GM12878 (cell line): ENCODE data around the gene CPVL. TPM values are rescaled to one million over a fixed set of nuclear protein-coding genes. Genes with fewer than 3 reads are reported as not detected.

Experiments used
- ATAC-seq: fragments of 200-7000 bp; cut with Tn5 transposase; 3 replicates; pipeline ENCODE4 v1.9.1; 2020; ENCODE audit warnings: mild to moderate bottlenecking, moderate library complexity
- BruUV-seq: library from RNA; stranded (reverse); fragments of 400-500 nt; replicated peaks from 2 replicates; lab custom pipeline; 2021; lab: Mats Ljungman, UMichigan
- CTCF ChIA-PET: fragments of 300-600 bp; sonication (Branson Sonifier 250); formaldehyde crosslinking; extraction: SDS; loops from one replicate; lab custom pipeline; 2021; ENCODE audit warnings: inconsistent platforms; lab: Yijun Ruan, JAX
- POLR2A ChIA-PET: fragments of 350-600 bp; formaldehyde crosslinking; extraction: SDS; loops from one replicate; lab custom pipeline; 2021; ENCODE audit warnings: inconsistent platforms; lab: Charles Lee
- RAD21 ChIA-PET: fragments of 300-600 bp; sonication (Branson Sonifier 250); formaldehyde crosslinking; loops from one replicate; lab custom pipeline; 2023; ENCODE audit warnings: antibody characterized with exemption; ENCODE audit not compliant: unreplicated experiment; lab: Charles Lee
- SMC1A ChIA-PET: fragments of 300-600 bp; sonication (Branson Sonifier 250); formaldehyde crosslinking; loops from one replicate; lab custom pipeline; 2023; ENCODE audit not compliant: unreplicated experiment, uncharacterized antibody; lab: Charles Lee
- DNase-seq: peaks from one replicate; pipeline ENCODE4 v3.0.0-alpha.2; 2011; ENCODE audit warnings: low read depth, low spot score
- FAIRE-seq: peaks from 3 replicates; lab custom pipeline; 2011; peaks lifted over from hg19 to GRCh38; lab: Jason Lieb, UNC
- H2AFZ ChIP-seq: 2 replicates; pipeline ENCODE4 v1.6.0; 2011; ENCODE audit warnings: low read depth, low read length, control low read depth; ENCODE audit not compliant: control insufficient read depth
- H3K27ac ChIP-seq: 2 replicates; pipeline ENCODE4 v1.5.1; 2011; ENCODE audit warnings: control low read depth; ENCODE audit not compliant: control insufficient read depth, insufficient read depth
- H3K27me3 ChIP-seq, 2 experiments: replicated peaks in 1 of 2; 2 replicates each; pipeline versions ENCODE4 v1.6.0 to v1.6.1; 2011; ENCODE audit warnings: low read length in 1 of 2; ENCODE audit not compliant: control insufficient read depth in 2 of 2, insufficient read depth in 2 of 2
- H3K36me3 ChIP-seq, 2 experiments: 2 replicates each; pipeline ENCODE4 v1.5.1; 2011; ENCODE audit warnings: low read length in 1 of 2; ENCODE audit not compliant: control insufficient read depth in 2 of 2, insufficient read depth in 2 of 2
- H3K4me1 ChIP-seq: 2 replicates; pipeline ENCODE4 v1.6.1; 2011; ENCODE audit warnings: mild to moderate bottlenecking, low read length, moderate library complexity, mixed read lengths; ENCODE audit not compliant: control insufficient read depth, insufficient read depth
- H3K4me2 ChIP-seq: 2 replicates; pipeline ENCODE4 v1.6.0; 2011; ENCODE audit warnings: control low read depth; ENCODE audit not compliant: control insufficient read depth, insufficient read depth
- H3K4me3 ChIP-seq: fragments of 200-600 bp; sonication (generic); 2 replicates; pipeline ENCODE4 v1.5.1; 2016
- H3K79me2 ChIP-seq: 2 replicates; pipeline ENCODE4 v1.6.0; 2011; ENCODE audit warnings: low read length; ENCODE audit not compliant: control insufficient read depth, insufficient read depth
- H3K9ac ChIP-seq: 2 replicates; pipeline ENCODE4 v1.8.0; 2011; ENCODE audit warnings: low read length, control low read depth, mixed read lengths; ENCODE audit not compliant: control insufficient read depth, insufficient read depth
- H3K9me3 ChIP-seq: replicated peaks from 3 replicates; pipeline ENCODE4 v1.5.1; 2011; ENCODE audit warnings: mild to moderate bottlenecking, low read length; ENCODE audit not compliant: control insufficient read depth, insufficient read depth
- H4K20me1 ChIP-seq: 2 replicates; pipeline ENCODE4 v1.6.0; 2011; ENCODE audit not compliant: control insufficient read depth, insufficient read depth
- CBX5 ChIP-seq: sonication (generic); IDR thresholded peaks from 2 replicates; pipeline ENCODE4 v1.6.1; 2016; ENCODE audit warnings: low read depth, moderate library complexity, mild to moderate bottlenecking, inconsistent platforms
- CHD1 ChIP-seq: IDR thresholded peaks from 2 replicates; pipeline ENCODE4 v1.6.1; 2012; ENCODE audit warnings: low read depth, low read length, improper control_type of control experiment
- GATAD2B ChIP-seq: fragments of 450-650 bp; conservative IDR thresholded peaks from 2 replicates; pipeline ENCODE4 v1.6.1; 2017; ENCODE audit warnings: low read depth, mild to moderate bottlenecking, moderate library complexity
- HDAC6 ChIP-seq: fragments of 200-600 bp; sonication (generic); IDR thresholded peaks from one replicate; pipeline ENCODE4 v1.8.0; 2017; ENCODE audit warnings: antibody characterized with exemption; ENCODE audit not compliant: unreplicated experiment
- HDGF ChIP-seq: fragments of 450-650 bp; IDR thresholded peaks from 2 replicates; pipeline ENCODE4 v1.6.1; 2016; ENCODE audit warnings: antibody characterized with exemption
- KLF5 ChIP-seq: fragments of 450-650 bp; IDR thresholded peaks from 2 replicates; pipeline ENCODE4 v1.6.1; 2014; ENCODE audit warnings: mild to moderate bottlenecking; ENCODE audit not compliant: partially characterized antibody
- LARP7 ChIP-seq: fragments of 450-650 bp; IDR thresholded peaks from 2 replicates; pipeline ENCODE4 v1.6.1; 2017; ENCODE audit warnings: mild to moderate bottlenecking
- POU2F2 ChIP-seq: IDR thresholded peaks from 3 replicates; pipeline ENCODE4 v1.6.1; 2011; ENCODE audit warnings: low read depth, mild to moderate bottlenecking, low read length, borderline replicate concordance
- RAD21 ChIP-seq: IDR thresholded peaks from 2 replicates; pipeline ENCODE4 v1.6.1; 2011; ENCODE audit warnings: mild to moderate bottlenecking, low read depth, low read length, moderate library complexity; ENCODE audit not compliant: insufficient read depth
- RELA ChIP-seq: fragments of 450-650 bp; IDR thresholded peaks from 2 replicates; pipeline ENCODE4 v1.8.0; 2014; ENCODE audit warnings: borderline replicate concordance; ENCODE audit not compliant: partially characterized antibody
- WRNIP1 ChIP-seq: IDR thresholded peaks from 2 replicates; pipeline ENCODE4 v1.6.1; 2011; ENCODE audit warnings: low read depth, low read length, improper control_type of control experiment, borderline replicate concordance
- WGBS: methylation state at CpG from one replicate; pipeline ENCODE4 v1.1.6; 2016; ENCODE audit warnings: low lambda C conversion rate; ENCODE audit not compliant: insufficient replicate concordance, insufficient coverage; ENCODE audit errors: missing lambda C conversion rate; 5-methylcytosine and 5-hydroxymethylcytosine counted together
- in situ Hi-C: fragments of 300-500 bp; cut with MboI; formaldehyde crosslinking; loops from 9 replicates; pipeline ENCODE4 v1.14.3; 2018; ENCODE audit warnings: mixed read lengths
- intact Hi-C: fragments of 100-400 bp; cut with micrococcal nuclease; formaldehyde crosslinking; loops from one replicate; pipeline ENCODE4 v1.14.2; 2022; ENCODE audit not compliant: unreplicated experiment
- polyA plus RNA-seq, 11 experiments: library from polyadenylated mRNA; depleted of rRNA in 4 of 11; unstranded in 6 of 11; stranded (reverse) in 5 of 11; fragments of >200 nt; fragmentation: Nextera tagmentation in 4 of 11; fragmentation: Illumina TruSeq in 1 of 11; extraction: Ambion mirVana in 4 of 11; extraction: Trizol in 1 of 11; gene quantifications; 1 replicate in 1 of 11; 2 replicates in 10 of 11; pipeline versions ENCODE4 v1.2.1 to v1.2.3, GENCODE V29; 2011 to 2016; ENCODE audit warnings: inconsistent platforms in 2 of 11, missing spikeins in 2 of 11, low read depth in 1 of 11
- total RNA-seq, 4 experiments: library from RNA; depleted of rRNA in 3 of 4; stranded (reverse); fragments of >200 nt in 3 of 4; fragmentation: Illumina TruSeq in 1 of 4; extraction: Trizol in 1 of 4; gene quantifications; 2 replicates each; pipeline versions ENCODE4 v1.2.1 to v1.2.3, GENCODE V29; 2013 to 2021
- TF ChIP-seq, protein P1 (sequence below): fragments of 150-350 bp; IDR thresholded peaks from 2 replicates; pipeline ENCODE4 v1.6.1; 2014; ENCODE audit warnings: mild to moderate bottlenecking, low read depth, low read length

The CPVL gene
- total and polyA plus RNA-seq, 10 of the 15 experiments (the other 5 are each of a cell fraction or from before 2014, with no cell fraction given), result 0.59 TPM; not detected in 9

DNA sequence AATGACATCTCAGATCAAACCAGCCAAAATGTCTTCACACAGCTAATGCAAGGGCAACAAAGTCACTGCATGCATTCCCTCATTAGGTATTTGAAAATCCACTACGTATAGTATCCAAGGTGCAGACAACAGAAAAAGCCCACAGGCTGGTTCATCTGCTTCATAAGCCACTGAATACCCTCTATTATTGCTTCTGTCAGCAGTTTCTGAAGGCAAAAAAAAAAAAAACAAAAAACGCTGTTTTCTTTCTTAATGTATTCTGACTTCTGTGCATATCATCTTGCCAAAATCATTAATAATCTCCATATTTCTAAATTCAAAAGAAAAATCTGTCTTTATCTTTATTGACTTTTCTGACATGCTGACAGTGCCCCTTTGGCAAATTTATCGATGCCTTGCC, 13.4 kb downstream of the CPVL start (continued):
- no peak for TF ChIP-seq RAD21
- TF ChIP-seq CBX5, result no peak
- no peak for TF ChIP-seq CHD1
- TF ChIP-seq KLF5, result no peak
- TF ChIP-seq, protein P1, sequence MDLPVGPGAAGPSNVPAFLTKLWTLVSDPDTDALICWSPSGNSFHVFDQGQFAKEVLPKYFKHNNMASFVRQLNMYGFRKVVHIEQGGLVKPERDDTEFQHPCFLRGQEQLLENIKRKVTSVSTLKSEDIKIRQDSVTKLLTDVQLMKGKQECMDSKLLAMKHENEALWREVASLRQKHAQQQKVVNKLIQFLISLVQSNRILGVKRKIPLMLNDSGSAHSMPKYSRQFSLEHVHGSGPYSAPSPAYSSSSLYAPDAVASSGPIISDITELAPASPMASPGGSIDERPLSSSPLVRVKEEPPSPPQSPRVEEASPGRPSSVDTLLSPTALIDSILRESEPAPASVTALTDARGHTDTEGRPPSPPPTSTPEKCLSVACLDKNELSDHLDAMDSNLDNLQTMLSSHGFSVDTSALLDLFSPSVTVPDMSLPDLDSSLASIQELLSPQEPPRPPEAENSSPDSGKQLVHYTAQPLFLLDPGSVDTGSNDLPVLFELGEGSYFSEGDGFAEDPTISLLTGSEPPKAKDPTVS, result no peak
- no peak for TF ChIP-seq WRNIP1
- TF ChIP-seq RELA, result no peak
- TF ChIP-seq LARP7, result no peak
- TF ChIP-seq POU2F2, result no peak

DNA sequence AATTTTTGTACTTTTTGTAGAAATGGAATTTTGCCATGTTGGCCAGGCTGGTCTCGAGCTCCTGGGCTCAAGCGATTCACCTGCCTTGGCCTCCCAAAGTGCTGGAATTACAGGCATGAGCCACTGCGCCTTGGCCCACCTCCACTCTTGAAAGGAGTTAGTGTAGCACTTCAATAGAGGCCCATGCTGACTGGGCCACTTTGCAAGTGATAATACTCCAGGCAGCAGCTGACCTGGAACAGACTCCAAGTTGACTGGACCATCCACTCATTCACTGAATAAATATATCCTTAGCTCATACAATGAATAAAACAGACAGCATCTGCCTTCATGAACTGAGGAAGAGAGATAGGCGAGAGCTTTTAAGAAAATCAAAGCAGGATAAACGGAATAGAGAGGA, 14.7 kb downstream of the CPVL start:
- Histone ChIP-seq H3K9ac (no peak overlapping the region), H2AFZ (no peak overlapping the region), H3K27me3 (no peaks in the 10 kb centered on the region; a peak in 1 of 4 replicates), H3K79me2 (no peaks in the 10 kb centered on the region), H3K27ac (no peak overlapping the region), H3K4me2 (no peak overlapping the region), H4K20me1 (no peaks in the 10 kb centered on the region), H3K9me3 (no peaks in the 10 kb centered on the region), H3K4me1 (no peaks in the 10 kb centered on the region), H3K36me3 (no peaks in the 10 kb centered on the region), H3K4me3 (no peak overlapping the region)
- DNase-seq, result no peak
- FAIRE-seq, result no peak
- WGBS, result 23% methylated on average over 5 of the region's 5 CpGs
- in situ Hi-C loops, result no loop called here
- TF ChIP-seq HDAC6 (no peak), GATAD2B (no peak), HDGF (no peak)
- no TSS peak for BruUV-seq
- ATAC-seq, result no peak
- SMC1A ChIA-PET, result no interaction called here
- RAD21 ChIA-PET, result no interaction called here
- intact Hi-C loops, result no loop called here
- CTCF ChIA-PET, result interaction anchor here (0.6 to 1.7 kb wide), 2 partner anchors 18 to 210 kb away, joined by 4 to 7 read pairs; no protein-coding TSS in a partner anchor
- POLR2A ChIA-PET, result no interaction called here
